ENCODE data around the gene ATRX. TPM values are rescaled to one million over a fixed set of nuclear protein-coding genes. Genes with fewer than 3 reads are reported as not detected.

Gene ATRX
- total and polyA plus RNA-seq, 2 donors (not counting 3 experiments of a cell fraction or from before 2014, with no cell fraction given), result 23.5 to 101 TPM

- H2AFZ ChIP-seq (ENCODE audit: low read depth, low read length), result no peak overlapping the region
- no peaks in the 10 kb centered on the region for H3K4me1 ChIP-seq (ENCODE audit: control insufficient read depth, extremely low read depth, insufficient read depth, low read length)
- no peak overlapping the region for H3K4me2 ChIP-seq (ENCODE audit: insufficient read depth, low read length)
- no peak overlapping the region for H3K4me3 ChIP-seq (replicated peaks in 1 of 3; ENCODE audit: insufficient read depth in 1 of 3, low read depth in 1 of 3, low read length in 3 of 3)
- H3K79me2 ChIP-seq (ENCODE audit: control insufficient read depth, insufficient read depth, low read length), result peaks cover 6% of the 10 kb centered on the region
- no peaks in the 10 kb centered on the region for H4K20me1 ChIP-seq (replicated peaks; ENCODE audit: control insufficient read depth, extremely low read depth, insufficient read depth, low read length)
- H3K27me3 ChIP-seq (ENCODE audit: control insufficient read depth in 2 of 2, insufficient read depth in 2 of 2, low read length in 2 of 2), result no peaks in the 10 kb centered on the region
- no TSS peak for BruUV-seq (replicated peaks)
- no peak for FAIRE-seq
- ChIA-PET POLR2A (no interaction called here), CTCF (no interaction called here)
- dilution Hi-C loops (cut with MboI; ENCODE audit: extremely low pct_ligation_motif_present, low sequenced_read_pairs) (no loop called here), intact Hi-C loops (cut with micrococcal nuclease) (no loop called here)
- no peak overlapping the region for H3K27ac ChIP-seq (ENCODE audit: insufficient read depth, low read depth, low read length)
- no peak overlapping the region for H3K9ac ChIP-seq (replicated peaks; ENCODE audit: extremely low read depth, insufficient read depth, low read length)
- no peaks in the 10 kb centered on the region for H3K9me3 ChIP-seq (replicated peaks; ENCODE audit: control insufficient read depth, insufficient read depth, low read length)
- H3K36me3 ChIP-seq (ENCODE audit: control insufficient read depth in 2 of 2, extremely low read depth in 1 of 2, insufficient read depth in 2 of 2, low read length in 2 of 2), result no peaks in the 10 kb centered on the region
- no peak for DNase-seq (ENCODE audit: low read depth, low spot score)
- no peaks in the 10 kb centered on the region for H3K9me1 ChIP-seq (replicated peaks; ENCODE audit: control insufficient read depth, extremely low read depth, insufficient read depth, low read length)
- TF ChIP-seq POLR2A (IDR thresholded peaks at IDR 0.05; ENCODE audit: low read depth, low read length) (no peak), MYC (IDR thresholded peaks at IDR 0.05; ENCODE audit: low read depth, low read length) (no peak)
Measured at GRCh38 chrX:77639820-77640219, 146.2 kb downstream of the ATRX start.

GRCh38 chrX:77638397-77638796, 147.6 kb downstream of the ATRX start:
- TF ChIP-seq, protein P1, sequence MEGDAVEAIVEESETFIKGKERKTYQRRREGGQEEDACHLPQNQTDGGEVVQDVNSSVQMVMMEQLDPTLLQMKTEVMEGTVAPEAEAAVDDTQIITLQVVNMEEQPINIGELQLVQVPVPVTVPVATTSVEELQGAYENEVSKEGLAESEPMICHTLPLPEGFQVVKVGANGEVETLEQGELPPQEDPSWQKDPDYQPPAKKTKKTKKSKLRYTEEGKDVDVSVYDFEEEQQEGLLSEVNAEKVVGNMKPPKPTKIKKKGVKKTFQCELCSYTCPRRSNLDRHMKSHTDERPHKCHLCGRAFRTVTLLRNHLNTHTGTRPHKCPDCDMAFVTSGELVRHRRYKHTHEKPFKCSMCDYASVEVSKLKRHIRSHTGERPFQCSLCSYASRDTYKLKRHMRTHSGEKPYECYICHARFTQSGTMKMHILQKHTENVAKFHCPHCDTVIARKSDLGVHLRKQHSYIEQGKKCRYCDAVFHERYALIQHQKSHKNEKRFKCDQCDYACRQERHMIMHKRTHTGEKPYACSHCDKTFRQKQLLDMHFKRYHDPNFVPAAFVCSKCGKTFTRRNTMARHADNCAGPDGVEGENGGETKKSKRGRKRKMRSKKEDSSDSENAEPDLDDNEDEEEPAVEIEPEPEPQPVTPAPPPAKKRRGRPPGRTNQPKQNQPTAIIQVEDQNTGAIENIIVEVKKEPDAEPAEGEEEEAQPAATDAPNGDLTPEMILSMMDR (IDR thresholded peaks at IDR 0.05; ENCODE audit: extremely low read depth in 1 of 2, insufficient read depth in 1 of 2, low read depth in 1 of 2, low read length in 2 of 2), result no peak
- TF ChIP-seq MYC (IDR thresholded peaks at IDR 0.05; ENCODE audit: low read depth, low read length), result no peak
- TF ChIP-seq POLR2AphosphoS5 (IDR thresholded peaks at IDR 0.05; ENCODE audit: insufficient read depth, low read depth, low read length), result no peak
- no peak for TF ChIP-seq MAX (IDR thresholded peaks at IDR 0.05; ENCODE audit: insufficient read depth, insufficient read length)
- no peak for TF ChIP-seq FOS (IDR thresholded peaks at IDR 0.05; ENCODE audit: borderline replicate concordance, insufficient read depth, low read length)
- TF ChIP-seq JUN (IDR thresholded peaks at IDR 0.05; ENCODE audit: borderline replicate concordance, insufficient read depth, insufficient read length, low read depth), result no peak
- TF ChIP-seq GATA2 (IDR thresholded peaks at IDR 0.05; ENCODE audit: insufficient read depth, insufficient read length, low read depth, low read length), result no peak
- no peak for TF ChIP-seq EZH2 (IDR thresholded peaks at IDR 0.05; ENCODE audit: borderline replicate concordance, low read depth, low read length, severe bottlenecking)
- TF ChIP-seq POLR2A (IDR thresholded peaks at IDR 0.05; ENCODE audit: low read depth, low read length), result no peak
- ChIA-PET POLR2A (no interaction called here), CTCF (interaction anchor here (1.2 kb wide), 1 partner anchor 387 kb away, joined by 4 read pairs; no protein-coding TSS in a partner anchor)
- Histone ChIP-seq H3K4me2 (ENCODE audit: insufficient read depth, low read length) (no peak overlapping the region), H3K36me3 (ENCODE audit: control insufficient read depth in 2 of 2, extremely low read depth in 1 of 2, insufficient read depth in 2 of 2, low read length in 2 of 2) (no peaks in the 10 kb centered on the region), H3K9ac (replicated peaks; ENCODE audit: extremely low read depth, insufficient read depth, low read length) (no peak overlapping the region), H3K9me3 (replicated peaks; ENCODE audit: control insufficient read depth, insufficient read depth, low read length) (no peaks in the 10 kb centered on the region), H3K27me3 (ENCODE audit: control insufficient read depth in 2 of 2, insufficient read depth in 2 of 2, low read length in 2 of 2) (no peaks in the 10 kb centered on the region), H3K27ac (ENCODE audit: insufficient read depth, low read depth, low read length) (no peak overlapping the region), H3K9me1 (replicated peaks; ENCODE audit: control insufficient read depth, extremely low read depth, insufficient read depth, low read length) (no peaks in the 10 kb centered on the region), H4K20me1 (replicated peaks; ENCODE audit: control insufficient read depth, extremely low read depth, insufficient read depth, low read length) (no peaks in the 10 kb centered on the region), H3K4me1 (ENCODE audit: control insufficient read depth, extremely low read depth, insufficient read depth, low read length) (no peaks in the 10 kb centered on the region), H2AFZ (ENCODE audit: low read depth, low read length) (no peak overlapping the region), H3K79me2 (ENCODE audit: control insufficient read depth, insufficient read depth, low read length) (peaks cover 6% of the 10 kb centered on the region), H3K4me3 (replicated peaks in 1 of 3; ENCODE audit: insufficient read depth in 1 of 3, low read depth in 1 of 3, low read length in 3 of 3) (no peak overlapping the region)
- DNase-seq (ENCODE audit: low read depth, low spot score), result no peak
- BruUV-seq (replicated peaks), result no TSS peak
- FAIRE-seq, result no peak
- intact Hi-C loops (cut with micrococcal nuclease), result no loop called here
- dilution Hi-C loops (cut with MboI; ENCODE audit: extremely low pct_ligation_motif_present, low sequenced_read_pairs), result no loop called here
